GM18907 (cell line): Measurements from ENCODE around the gene TAPT1.
"Not testable (repeated sequence)": the region's sequence is repeated elsewhere in the genome, so short reads cannot be mapped to it uniquely, and the experiment has no call there.

Experiments used
- ATAC-seq: cut with Tn5 transposase; IDR thresholded peaks from one replicate; pipeline ENCODE4 v1.9.1; 2021; ENCODE audit warnings: mild to moderate bottlenecking, moderate library complexity; ENCODE audit not compliant: unreplicated experiment

TAPT1 gene

DNA sequence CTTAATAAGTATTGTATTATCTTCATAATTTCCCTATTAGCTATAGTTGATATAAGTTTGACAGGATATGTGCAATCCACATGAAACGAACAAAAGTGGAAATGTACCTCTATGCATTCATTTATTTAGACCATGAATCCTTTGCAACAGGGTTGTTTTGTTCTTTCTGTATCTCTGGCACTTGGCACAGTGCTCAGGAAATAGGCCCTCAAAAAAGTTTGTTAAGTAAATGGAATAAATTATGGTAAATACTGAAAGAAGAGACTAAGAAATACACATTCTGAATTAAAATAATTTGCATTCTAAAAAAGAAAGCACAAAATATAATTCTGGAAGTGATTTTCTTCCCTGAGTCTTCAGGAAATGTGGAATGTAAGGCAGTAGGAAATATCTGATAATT lies 39.3 kb downstream of the TAPT1 start:
- ATAC-seq: no peak

DNA sequence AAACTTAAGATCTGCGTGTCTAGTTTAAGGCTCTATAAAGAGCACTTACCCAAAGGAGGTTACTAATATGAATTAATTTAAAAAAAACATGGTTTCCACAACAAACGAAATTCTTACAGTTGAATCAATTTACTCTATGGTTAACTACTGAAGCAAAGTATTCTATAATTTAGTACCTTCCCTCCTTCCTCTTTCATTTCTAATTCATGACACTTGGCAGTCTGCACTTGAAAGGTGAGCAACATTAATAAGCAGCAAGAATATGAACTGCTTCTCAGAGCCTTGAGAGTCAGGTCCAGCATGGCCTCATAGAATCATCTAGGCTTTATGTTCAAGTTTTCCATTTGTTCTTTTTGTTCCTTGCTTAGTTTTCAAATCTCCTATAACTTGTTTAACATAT lies 42.7 kb downstream of the TAPT1 start:
- ATAC-seq: no peak

DNA sequence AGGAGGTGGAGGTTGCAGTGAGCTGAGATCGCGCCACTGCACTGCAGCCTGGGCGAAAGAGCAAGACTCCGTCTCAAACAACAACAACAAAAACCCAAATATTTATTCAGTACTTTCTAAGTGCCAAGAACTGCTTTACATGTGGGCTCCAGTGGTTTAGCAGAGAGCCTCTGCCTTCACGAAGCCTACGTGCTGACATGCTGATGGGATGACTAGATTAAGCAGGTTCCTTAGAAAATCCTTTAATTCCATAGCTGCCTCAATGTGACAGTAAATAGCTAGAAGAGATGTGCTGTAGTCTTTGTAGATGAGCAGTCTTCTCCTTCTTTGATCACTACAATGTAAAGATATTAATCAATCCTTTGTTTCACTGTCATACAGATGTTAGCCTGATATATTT lies 49.6 kb downstream of the TAPT1 start:
- ATAC-seq: no peak

DNA sequence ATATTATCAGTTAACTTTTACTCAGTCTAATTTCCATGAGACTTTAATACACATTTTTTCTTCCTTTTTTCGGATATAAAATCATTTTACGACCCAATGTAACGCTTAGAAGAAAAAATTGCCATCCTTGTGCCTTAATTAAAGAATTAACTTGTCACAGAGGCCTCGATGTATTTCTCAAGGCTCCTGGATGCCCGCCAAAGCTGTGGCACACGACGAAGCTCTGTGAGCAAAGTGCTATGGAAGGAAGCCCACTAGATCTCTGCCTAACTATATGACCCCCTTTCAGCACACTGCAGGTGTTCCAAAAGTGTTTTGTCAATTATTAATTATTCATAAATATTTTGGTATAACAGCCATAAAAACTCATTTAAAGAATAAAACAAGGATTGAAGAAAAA lies 54.4 kb downstream of the TAPT1 start:
- ATAC-seq: no peak

DNA sequence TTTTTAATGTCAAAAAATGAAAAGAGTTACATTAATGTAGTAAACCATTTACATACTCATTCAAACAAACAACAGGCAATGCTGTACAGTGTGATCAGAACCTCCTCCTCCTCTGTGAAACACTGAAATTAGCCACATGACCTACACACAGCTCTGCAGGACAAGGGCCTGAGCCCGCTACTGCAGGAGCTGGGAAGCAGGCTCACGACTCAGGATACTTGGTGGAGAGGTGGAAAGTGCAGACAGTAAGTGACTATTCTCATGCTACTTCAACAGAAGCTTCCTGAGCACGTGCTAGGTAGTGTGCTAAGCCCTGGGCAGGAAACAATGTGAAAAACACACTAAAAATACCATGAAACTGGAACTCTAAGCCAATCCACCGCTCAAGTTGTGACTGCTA lies 56.8 kb downstream of the TAPT1 start:
- ATAC-seq: no peak

DNA sequence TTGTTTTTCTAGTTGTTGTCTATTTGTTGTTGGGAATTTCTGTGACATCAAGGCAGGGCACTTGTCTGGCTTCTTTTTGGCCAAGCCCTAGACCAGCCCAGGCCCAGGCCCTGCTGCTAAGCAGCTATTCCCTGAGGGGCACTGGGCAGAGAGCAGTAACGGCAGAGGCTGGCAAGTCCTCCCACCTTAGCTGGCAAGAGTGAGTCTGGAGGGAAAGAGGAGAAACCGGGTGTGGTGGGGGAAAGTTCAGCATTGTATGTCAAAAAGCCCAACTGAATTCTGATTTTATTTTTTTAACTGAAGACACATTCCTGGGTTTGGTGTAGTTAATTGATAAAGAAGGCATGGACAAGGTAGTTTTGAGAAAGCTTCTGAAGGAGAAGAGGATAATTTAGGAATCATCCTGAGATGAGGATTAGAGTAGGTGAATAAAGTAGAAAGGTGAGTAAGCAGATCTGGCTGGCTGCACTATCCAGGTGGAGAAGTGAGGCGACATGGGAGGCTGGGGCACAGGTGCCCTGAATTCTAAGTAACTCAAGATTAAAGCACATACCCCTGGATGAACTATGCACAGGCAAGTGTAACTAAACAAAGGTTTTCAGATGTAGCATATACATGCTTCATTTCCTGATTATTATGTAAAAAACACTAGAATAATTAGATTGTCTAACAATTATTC lies 57.4 kb downstream of the TAPT1 start:
- no peak for ATAC-seq

DNA sequence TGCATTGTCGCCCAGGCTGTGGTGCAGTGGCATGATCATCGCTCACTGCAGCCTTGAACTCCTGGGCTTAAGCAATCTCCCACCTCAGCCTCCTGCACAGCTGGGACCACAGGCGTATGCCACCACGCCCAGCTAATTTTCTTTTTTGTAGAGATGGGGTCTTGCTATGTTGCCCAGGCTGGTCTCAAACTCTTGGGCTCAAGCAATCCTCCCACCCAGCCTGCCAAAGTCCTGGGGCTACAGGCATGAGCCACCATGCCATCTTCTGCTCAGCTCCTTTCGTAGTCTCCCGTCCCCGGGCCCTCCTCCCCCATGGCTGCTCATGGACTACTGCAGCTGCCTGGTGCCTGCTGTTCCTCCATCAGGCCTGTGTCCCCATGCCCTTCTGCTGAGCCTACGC lies 58.1 kb downstream of the TAPT1 start:
- no peak for ATAC-seq

DNA sequence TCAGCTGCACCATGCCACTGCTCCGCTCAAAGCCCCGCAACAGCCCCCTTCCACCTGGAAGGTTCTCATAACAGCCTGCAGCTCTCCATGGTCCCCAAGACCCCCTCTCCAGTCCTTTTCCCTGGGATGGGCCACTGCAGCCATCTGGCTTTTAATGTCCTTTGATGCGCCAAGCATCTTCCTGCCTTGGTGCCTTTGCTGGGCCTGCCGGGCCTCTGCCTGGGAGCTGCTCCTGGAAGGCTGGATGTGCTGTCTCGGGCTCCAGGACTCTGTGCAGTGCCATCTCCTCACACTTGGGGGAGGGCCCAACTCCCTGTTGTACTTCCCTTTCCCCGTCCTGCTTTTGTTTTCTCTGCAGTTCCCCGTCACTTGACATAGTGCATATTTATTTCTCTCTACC lies 60.3 kb downstream of the TAPT1 start:
- ATAC-seq: no peak

DNA sequence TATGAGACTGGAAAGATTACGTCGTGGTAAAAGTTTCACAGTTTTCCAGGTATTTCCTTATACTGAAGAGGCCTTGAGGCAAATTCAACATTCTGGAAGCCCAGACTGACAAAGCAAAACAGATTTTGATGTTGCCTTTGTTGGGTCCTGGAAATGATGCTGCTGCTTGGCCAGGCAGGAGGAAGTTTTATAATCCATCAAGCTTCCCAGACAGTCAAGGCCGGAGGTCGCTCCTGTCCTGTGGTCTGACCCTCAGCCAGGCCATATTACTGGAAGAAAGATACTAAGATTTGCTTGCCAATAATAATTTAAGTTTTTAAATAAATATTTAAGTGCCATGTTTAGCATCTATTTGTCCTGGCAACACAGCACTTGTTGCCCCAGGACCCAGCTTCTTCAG lies 63.4 kb downstream of the TAPT1 start:
- no peak for ATAC-seq

DNA sequence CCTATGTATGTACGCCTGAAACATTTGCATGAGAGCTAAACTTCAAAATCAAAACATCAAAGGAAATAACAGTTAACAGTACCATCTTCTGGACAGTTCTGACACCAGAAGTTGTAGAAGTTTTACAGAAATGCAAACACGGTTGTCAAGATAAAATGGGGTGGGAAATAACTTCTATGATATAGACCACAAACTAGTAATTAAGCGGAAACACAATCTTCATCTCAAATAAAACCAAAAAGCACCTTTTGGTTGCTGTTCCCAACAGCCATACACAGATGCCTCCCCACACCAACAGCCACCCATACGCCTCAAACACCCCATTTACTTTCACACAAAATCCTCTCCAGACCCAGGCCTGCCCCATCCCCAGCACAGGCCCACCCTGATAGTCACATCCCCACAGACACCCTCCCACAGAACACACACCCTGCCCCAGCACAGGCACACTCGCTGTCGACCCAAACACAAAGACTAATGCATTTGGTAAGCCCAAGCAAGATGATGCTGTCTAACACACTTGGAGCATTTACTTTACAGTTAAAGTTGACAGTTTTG lies 64.3 kb downstream of the TAPT1 start:
- ATAC-seq: no peak

DNA sequence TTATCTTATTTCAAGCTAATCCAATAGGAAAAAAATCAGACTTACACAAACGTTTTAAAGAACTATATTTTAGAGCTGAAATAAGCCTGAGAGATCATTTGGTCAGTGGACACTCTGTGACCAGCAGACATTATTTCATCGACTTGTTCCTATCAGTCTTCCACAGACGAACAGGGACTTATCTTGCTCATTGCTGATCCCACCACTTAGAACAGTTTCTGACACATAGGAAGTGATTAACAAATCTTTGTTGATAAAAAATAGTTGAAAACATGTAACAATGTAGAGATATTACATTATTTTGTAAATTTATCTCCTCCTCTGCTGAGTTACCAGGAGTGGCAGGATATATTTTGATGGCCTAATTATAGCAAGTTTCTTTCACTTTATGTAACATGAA lies 65.8 kb downstream of the TAPT1 start:
- ATAC-seq: no peak

DNA sequence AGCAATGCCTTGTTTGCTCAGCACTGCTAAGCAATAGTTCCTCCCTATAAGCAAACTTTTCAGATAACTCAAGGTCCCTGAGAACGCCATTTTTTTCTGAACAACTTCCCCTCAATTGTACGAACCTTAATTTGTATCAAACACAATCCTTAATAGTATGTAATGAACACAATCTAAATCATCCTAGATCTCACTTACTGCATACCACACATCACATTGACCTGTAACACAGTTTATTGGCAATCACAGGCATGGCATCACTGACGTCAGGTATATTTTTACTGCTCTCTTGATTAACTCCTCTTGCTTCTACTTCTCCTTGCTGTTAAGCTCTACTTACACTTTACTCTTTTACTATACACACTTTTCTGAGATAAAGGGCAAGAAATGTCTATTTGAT lies 67.0 kb downstream of the TAPT1 start:
- ATAC-seq: no peak

DNA sequence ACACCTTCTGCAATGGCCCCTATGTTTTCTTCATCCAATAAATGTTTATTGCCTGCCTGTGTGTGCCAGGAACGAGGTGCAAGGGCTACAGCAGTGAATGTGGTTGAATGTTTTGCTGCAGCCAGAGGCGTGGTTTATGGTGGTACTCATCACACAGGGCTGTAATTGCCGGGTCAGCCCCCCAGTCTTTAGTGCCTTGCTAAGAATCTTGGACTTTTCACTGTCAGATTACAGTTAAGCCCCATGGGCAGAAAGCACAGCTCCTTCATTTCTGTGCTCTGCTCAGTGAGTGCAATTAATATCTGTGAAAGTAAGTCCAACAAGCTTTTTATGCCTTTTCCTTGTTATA lies 67.8 kb downstream of the TAPT1 start:
- ATAC-seq: no peak

DNA sequence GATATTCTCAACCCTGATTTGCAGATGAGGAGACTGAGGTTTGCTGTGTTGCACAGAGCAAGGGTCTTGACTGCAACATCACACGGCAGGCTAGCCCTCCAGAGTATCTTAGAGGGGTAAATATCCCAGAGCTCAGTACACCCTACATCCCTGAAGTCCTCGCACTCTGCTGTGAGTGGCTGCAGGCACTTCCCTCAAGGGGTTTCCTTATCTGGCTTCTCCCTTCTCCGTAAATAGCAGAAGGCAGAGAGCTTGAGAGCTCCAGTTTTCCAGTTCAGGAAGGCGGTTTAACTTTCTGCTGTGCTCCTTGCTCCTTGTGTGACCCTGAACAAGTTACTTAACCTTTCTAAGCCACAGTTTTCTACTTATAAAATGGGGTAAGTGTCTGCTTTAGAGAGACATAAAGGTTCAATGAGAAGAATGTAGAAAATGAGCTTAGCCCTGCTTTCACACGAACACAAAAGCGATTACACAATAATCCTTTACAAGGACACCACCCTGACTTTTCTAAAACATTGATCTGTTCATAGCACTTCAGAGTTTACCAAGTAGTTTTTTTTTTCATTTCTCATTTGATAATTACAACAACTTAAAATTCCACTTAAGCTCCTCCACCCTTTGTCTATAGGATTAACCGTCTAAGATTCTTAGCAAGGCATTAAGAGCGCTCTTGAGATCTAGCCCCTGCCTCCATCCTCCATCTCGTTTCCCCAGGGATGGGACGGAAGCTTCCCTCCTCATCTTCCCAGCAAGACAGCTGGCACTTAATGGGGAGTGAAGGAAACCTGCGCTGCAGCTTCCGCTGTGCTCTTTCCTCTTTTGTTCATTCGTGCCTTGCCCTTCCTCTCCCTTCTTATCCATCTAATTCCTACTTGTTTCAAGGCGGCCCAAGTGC lies 68.4 kb downstream of the TAPT1 start:
- no peak for ATAC-seq

DNA sequence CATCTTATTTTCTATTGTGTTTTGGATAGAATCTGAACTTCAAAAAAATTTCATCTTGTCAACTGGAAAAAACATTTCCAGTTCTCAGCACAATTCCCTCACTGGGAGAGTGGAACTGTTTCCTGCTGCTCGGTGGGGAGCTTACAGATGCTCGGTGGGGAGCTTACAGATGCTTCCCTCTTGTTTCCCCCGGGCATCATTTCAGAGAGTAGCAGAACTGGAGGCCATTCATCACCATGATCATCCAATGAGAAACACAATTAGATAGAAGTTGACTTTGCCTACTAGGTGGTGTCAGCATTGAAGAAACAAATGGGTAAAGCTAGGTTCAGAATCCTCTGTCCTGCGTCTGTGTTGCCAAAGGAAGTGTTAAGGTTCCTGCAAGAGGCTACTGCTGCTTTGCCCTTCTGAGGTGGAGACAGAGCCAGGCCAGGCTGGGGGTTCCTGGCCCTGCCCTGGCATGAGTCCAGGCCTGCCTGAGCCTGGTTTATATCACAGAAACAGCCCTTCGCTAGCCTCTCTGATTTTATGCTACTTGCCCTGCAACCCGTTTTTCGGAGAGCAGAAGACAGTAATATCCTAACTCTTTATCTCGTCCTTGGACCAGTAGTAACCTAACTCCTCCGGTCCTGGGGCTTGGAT lies 70.6 kb downstream of the TAPT1 start:
- ATAC-seq: no peak

DNA sequence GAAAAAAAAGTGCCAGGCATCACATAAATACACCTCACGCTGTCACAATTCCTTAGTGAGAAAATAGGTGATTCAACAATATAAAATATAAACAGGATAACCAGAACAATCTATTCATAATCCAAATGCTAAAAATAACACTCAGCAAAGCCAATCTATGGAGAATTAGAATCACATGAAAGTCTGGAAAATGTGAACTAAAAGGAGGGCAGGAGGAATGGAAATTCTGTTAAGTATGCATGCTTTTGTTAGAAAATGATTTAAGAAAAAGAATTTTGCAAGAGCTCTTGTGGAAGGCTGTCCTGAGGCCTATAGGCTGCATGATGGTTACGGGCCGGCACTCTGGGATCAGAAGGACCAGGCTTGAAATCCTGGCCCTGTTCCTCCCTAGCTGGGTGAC lies 71.8 kb downstream of the TAPT1 start:
- no peak for ATAC-seq

DNA sequence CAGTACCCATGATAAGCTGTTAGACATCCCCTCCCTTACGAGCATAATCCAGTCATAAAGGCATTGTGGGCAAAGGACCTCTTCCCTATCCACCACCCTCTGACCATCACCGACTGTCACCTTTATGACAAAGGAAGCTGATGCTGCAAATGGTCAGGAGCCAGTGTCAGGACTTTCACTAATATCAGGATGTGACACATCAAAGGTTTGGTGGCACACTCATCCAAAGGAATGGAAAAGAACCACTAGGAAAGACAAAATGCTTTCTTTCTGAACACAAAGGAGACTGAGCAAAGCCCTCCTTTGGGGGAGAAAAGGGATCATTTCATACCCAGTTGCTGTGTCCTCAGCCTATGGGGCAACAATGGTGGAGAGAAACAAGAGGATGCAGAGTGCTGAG lies 75.6 kb downstream of the TAPT1 start:
- ATAC-seq: no peak

DNA sequence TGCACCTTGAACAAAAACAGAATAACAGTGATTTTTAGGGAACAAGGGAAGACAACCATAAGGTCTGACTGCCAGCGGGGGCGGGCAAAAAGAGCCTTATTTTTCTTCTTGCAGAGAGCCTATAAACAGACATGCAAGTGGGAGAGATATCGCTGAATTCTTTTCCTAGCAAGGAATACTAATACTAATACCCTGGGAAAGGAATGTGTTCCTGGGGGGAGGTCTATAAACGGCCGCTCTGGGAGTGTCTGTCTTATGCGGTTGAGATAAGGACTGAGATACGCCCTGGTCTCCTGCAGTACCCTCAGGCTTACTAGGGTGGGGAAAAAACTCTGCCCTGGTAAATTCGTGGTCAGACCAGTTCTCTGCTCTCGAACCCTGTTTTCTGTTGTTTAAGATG lies 81.4 kb downstream of the TAPT1 start:
- ATAC-seq: not testable (repeated sequence)

DNA sequence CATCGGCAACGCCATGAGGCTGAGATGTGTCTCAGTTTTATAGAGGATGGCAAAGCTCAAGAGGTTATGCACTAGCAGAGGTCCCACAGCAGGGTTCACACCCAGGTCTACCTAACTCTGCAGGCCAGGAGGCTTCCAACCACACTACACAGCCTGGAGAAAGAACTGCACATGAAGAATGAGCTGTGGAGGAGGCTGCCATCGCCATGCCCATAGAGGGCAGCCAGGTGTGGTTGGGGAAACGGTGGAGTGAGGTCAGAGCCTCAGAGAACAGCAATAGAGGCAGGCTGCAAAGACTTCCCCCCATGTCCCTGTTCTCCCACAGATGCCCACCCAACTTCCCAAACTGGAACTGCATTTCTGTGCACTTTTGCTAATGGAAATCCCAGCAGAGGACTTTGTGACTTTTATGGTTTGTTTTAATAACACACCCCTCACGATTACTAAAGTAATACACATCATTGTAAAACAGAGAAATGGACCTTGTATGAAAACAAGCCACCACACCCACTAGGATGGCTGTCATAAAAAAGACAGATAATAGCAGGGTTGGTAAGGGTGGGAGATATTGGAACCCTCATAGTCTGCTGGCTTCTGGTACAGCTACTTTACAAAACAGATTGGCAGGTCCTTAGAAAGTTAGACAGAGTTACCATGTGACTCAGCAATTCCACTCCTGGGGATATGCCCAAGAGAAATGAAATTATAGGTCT lies 83.5 kb downstream of the TAPT1 start:
- ATAC-seq: no peak

DNA sequence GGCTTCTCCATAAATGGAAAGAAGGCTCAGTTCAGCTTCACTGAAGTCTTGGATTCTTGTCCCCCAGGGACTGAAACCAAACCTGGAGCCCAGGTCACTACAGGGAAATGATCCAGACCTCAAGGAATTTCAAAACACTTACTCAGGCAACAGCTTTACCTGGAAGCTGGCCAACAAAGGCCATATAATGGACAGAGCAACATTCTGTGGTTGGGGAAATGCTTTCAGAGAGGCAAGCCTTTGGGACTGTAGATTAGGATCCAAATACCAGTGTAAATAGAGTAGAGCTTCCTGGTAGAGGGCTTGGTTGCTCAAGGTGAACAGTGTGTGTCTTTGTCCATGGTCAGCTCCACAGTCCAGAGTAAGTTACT lies 85.4 kb downstream of the TAPT1 start:
- no peak for ATAC-seq

DNA sequence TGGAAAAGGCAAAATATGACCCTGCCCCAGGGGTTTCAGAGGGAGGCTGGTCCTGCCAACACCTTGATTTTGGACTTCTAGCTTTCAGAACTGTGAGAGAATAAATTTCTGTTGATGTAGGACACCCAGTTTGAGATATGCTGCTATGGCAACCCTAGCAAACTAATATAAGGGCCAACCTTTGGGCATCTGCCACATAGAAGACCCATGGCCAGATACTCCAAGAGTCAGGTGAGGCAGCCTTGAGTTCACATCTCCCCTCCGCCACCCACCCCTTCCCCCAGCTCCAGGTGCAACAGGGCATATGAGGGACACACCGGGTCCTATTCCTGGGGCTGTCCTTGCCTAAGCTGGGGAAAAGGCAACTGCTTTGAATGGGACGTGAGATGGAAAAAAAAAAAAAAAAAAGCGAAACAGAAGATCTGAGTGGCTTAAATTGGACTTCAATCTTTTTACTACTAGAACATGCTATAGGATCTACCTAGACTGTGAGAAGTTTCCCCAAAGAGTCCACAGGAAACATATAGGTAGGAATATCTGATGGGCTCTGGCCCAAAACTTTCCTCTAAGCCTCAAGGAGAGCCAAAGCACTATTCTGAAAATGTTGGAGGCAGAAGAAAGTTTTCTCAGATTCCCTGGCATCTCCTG lies 85.9 kb downstream of the TAPT1 start:
- no peak for ATAC-seq
